Neural progenitor cell (in vitro differentiated cells): ENCODE results near the gene KIF26B.

Experiments used
- EZH2 ChIP-seq: fragments of 200-600 bp; sonication (generic); IDR thresholded peaks from 2 replicates; pipeline ENCODE4 v1.6.1; 2017; ENCODE audit warnings: antibody characterized with exemption, mild to moderate bottlenecking, moderate library complexity
- TF ChIP-seq, protein P1 (sequence below): fragments of 200-600 bp; sonication (generic); IDR thresholded peaks from 2 replicates; pipeline ENCODE4 v1.5.1; 2017; ENCODE audit warnings: antibody characterized with exemption, mild to moderate bottlenecking

DNA sequence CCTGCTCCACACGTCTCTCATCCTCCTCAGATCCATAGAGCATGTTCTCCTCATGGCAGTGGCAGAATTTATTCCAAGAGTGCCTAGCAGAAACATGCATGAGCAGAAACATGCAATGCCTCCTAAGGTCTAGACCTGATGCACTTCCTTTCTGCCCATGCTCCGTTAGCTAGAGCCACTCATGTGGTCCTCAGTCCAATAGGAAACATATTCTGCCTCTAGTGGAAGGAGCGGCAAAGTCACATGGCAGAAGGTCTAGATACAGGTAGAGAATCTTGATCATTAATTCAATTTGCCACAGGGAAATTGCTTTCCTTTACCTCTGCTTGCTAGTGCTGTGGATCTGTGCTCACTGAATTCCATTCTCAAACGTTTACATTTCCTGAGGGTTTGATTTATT is 130.4 kb downstream of the KIF26B start:
- TF ChIP-seq, protein P1, sequence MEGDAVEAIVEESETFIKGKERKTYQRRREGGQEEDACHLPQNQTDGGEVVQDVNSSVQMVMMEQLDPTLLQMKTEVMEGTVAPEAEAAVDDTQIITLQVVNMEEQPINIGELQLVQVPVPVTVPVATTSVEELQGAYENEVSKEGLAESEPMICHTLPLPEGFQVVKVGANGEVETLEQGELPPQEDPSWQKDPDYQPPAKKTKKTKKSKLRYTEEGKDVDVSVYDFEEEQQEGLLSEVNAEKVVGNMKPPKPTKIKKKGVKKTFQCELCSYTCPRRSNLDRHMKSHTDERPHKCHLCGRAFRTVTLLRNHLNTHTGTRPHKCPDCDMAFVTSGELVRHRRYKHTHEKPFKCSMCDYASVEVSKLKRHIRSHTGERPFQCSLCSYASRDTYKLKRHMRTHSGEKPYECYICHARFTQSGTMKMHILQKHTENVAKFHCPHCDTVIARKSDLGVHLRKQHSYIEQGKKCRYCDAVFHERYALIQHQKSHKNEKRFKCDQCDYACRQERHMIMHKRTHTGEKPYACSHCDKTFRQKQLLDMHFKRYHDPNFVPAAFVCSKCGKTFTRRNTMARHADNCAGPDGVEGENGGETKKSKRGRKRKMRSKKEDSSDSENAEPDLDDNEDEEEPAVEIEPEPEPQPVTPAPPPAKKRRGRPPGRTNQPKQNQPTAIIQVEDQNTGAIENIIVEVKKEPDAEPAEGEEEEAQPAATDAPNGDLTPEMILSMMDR: no peak
- no peak for TF ChIP-seq EZH2
